Measurements from ENCODE around the gene TCAP.

TCAP gene

DNA sequence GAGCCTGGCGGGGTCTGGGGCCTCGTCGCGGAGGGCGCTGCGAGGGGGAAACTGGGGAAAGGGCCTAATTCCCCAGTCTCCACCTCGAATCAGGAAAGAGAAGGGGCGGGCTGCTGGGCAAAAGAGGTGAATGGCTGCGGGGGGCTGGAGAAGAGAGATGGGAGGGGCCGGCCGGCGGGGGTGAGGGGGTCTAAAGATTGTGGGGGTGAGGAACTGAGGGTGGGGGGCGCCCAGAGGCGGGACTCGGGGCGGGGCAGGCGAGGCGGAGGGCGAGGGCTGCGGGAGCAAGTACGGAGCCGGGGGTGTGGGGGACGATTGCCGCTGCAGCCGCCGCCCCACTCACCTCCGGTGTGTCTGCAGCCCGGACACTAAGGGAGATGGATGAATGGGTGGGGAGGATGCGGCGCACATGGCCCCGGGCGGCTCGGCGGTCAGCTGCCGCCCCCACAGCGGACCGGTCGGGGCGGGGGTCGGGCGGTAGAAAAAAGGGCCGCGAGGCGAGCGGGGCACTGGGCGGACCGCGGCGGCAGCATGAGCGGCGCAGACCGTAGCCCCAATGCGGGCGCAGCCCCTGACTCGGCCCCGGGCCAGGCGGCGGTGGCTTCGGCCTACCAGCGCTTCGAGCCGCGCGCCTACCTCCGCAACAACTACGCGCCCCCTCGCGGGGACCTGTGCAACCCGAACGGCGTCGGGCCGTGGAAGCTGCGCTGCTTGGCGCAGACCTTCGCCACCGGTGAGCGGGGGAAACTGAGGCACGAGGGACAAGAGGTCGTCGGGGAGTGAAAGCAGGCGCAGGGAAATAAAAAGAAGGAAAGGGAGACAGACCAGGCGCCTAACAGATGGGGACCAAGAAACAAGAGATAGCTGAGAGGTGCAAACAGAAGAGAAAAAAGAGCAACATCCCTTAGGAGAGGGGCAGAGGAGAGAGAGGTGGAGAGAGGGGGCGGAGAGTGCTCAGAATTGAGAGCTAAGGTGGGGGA is 3.1 kb downstream of the TCAP start, which contains the start of gene PNMT:
Gene PNMT (plus strand): TSS at position 509 of the 980 bp plus-strand sequence. CDS start 23 bp downstream, at position 532.
- DNase-seq, result peak; percentile 71

GRCh38 chr17:39669897-39670735 is 5.0 kb downstream of the TCAP start:
- no peak for DNase-seq

DNA sequence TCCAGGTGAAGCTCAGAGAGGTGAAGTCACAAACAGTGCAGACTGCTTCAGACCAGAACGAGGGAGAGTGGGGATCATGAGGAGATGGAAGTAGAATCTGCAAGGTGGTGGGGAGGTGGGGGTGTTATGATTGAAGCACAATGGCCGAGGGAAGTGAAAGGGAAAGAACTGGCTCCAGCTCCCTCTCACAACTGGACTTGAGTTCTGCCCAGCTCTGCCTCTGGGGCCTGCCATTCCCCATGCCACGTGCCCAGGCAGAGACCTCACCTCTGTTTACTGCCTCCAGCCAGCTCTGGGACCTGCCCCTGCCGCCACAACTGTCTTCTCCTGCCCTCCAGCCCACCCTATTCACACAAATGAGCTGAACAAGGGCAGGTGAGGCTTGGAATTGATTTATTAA is 5.6 kb downstream of the TCAP start:
- no peak for DNase-seq

GRCh38 chr17:39671651-39672521 is 6.7 kb downstream of the TCAP start:
- no peak for DNase-seq

DNA sequence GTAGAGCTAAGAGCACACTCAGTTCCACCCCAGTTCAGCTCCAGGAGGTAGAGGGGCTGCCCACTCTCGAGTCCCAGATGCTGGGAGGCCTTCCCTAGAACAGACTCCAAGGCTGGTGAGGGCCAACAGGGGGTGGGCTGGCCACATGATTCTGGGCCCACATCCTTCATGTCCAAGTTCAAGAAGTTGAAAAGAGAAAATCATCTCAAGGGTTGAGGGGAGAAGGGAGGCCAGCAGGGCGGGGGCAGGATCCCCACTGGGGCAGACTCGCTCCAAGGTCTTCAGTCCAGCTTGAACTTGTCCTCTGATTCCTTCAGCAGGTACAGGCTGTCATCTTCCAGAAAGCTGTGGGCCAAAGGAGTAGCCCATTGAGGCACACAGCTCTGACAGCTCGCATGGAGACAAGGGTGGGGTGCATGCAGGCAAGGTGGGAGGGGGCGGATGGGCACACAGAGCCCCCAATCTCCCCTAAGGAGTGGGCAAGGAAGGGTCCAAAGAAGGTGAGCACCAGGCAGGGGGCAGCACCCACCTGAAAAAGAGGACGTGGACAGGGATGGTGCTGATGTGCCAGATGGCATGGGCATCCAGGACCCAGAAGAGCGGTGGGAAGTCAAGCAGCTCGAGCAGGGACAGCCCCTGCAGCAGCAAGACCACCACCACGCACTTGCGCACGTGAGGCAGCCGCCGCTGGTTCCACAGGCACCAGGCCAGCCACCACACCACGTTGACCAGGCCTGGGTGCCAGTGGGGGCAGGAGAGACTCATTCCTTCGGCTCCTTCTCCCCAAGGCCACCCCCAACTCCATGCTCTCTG is 7.6 kb downstream of the TCAP start:
- DNase-seq, result no peak

DNA sequence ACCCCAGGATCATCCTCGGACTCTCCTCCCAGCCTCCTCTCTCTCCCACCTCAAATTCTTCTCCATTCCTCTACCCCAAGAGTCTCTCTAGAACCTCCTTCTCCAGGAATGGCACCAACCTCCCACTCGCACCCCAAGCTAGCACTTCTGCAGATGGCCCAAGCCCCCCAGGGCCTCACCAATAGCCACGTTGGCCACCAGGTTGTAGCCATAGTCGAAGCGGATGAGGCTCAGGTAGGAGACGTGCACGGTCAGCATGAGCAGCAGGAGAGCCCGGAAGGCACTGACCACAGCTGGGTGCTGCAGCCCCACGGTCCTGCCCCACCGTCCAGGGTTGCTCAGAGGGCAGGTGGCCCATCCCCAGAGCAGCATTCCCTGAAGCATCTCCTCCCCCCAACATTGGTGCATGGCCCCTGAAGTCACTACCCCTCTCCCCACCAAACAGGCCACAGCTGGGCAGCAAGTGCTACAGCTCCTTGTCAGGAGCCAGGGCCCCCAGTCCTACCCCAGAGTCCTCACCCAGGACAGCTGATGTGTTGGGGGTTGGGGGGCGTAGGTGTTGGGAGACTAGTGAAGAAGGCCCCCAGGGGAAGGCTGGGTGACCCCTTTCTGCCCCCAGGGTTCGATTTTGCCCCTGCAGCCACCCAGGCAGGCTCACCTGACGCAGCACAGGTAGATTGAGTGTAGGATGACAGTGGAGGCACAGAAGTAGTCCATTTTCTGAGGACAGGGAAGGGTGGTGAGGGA is 8.4 kb downstream of the TCAP start:
- no peak for DNase-seq

GRCh38 chr17:39674179-39674578 is 9.0 kb downstream of the TCAP start:
- no peak for DNase-seq

- DNase-seq, result no peak
Measured at GRCh38 chr17:39674702-39675389, 9.7 kb downstream of the TCAP start.

- DNase-seq, result no peak
Measured at GRCh38 chr17:39675390-39676082, 10.4 kb downstream of the TCAP start.

GRCh38 chr17:39676198-39676819 is 11.2 kb downstream of the TCAP start:
- DNase-seq, result peak; percentile 71

- DNase-seq, result no peak
Measured at GRCh38 chr17:39677072-39677471, 11.9 kb downstream of the TCAP start.

DNA sequence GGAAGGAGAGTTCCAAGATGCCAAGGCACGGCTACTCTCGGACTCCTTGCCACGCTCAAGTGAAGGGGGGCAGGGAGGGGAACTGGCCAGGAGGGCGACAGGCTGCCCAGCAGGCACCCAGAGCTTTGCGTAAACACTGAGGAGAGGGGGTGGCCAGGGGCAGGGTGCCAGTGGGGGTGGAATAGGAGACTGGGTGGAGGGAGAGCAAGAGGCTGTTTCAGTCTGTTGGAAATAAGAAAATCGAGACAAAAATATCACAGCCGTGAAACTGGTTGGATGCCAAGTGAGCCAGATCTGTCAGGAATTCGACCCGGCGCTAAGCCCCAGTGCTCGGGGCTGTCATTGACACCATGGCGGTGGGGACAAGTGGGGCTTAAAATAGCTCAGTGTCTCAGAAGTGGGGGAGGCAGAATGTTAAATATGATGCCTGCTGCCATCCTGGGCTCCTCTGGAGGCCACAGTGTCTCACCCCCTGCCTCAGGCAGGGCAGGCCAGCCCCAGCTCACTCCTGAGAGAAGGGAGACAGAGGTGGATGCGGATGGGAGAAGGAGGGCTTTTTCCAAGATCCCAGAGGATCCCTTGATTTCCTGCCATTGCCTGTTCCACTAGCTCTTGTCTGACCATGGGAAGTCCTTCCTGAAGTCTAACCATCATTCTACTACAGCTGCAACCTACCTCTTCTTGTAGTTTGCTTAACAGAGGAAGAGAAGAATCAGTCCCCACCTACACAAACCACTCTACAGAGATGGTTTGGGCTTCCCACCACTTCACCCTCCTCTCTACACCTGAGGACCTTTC is 12.6 kb downstream of the TCAP start:
- no peak for DNase-seq

DNA sequence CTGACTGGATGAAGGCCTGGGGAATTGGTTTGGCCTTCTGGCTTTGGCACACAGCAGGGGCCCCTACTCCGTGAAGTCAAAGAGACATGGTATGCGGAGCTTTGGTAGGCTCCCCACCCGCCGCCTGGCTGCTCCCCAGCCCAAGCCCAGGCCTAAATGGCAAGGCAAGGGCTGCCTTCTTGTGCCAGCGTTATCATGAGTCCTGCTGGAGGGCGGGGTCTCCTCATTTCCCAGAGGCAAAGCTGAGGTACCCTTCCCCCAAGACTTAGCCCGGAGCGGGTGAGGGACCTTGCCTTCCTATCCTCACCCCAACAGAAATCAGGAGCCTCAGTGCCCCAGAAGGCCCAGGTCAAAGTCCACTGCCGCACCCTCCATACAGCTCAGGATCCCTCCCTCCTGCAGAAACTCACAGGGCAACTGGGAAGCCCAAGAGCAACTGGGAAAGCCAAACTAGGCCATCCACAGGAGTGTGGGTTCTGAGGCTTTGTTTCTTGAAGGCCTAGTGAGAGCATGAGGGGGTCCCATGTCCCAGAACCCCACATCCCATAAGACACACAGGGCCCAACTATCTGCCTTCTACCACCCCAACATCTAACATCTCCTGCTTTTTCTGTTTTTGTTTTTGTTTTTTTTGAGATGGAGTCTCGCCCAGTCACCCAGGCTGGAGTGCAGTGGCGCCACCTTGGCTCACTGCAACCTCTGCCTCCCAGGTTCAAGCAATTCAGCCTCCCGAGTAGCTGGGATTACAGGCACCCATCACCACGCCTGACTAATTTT is 13.4 kb downstream of the TCAP start:
- no peak for DNase-seq

DNA sequence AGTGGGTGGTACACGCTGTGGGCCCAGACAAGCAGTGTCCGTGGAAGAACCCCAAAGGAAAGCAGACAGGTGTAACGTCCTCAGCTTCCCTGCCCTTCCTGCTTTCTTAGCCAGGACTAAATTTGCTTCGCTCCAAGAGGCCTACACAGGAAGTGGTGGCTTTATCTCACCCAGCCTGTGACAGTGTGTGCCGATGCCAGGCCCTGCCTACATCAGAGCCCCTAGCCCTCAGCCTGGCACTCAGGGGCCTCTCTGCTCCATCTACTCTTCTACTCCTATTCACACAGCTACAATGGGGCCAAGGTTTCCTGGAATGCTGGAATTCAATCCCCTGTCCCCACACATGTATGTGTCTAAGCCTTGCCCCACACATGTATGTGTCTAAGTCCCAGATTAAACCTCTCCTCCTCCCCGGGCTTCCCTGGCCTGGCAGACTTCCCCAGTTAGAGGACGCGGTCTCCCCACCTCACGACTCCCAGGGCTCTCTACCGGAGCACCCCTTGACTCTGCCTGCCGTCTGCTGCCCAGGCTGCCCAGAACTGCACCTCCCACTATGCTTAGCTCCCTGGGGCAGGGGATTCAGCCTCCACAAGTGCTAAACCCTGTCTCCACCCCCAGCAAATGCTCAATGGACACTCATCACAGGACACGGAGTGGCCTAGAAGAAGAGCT is 14.5 kb downstream of the TCAP start:
- peak; percentile 61 for DNase-seq

- no peak for DNase-seq
Measured at GRCh38 chr17:39683295-39683939, 18.3 kb downstream of the TCAP start.
